H7 (cell line): ENCODE results near the gene ZNF17. TPM values are rescaled to one million over a fixed set of nuclear protein-coding genes. Genes with fewer than 3 reads are reported as not detected.
A peak's percentile ranks its signal among the peaks of the same experiment; 100 is the strongest.

Experiments used
- DNase-seq: peaks from one replicate; pipeline ENCODE4 v3.0.0; 2012
- H3K27me3 ChIP-seq: 2 replicates; pipeline ENCODE4 v1.6.0; 2011; ENCODE audit warnings: mild to moderate bottlenecking, low read length; ENCODE audit not compliant: control insufficient read depth, insufficient read depth
- H3K36me3 ChIP-seq: replicated peaks from 2 replicates; pipeline ENCODE4 v1.5.1; 2011; ENCODE audit warnings: low read length; ENCODE audit not compliant: control insufficient read depth, insufficient read depth
- H3K4me3 ChIP-seq: 2 replicates; pipeline ENCODE4 v1.5.1; 2011; ENCODE audit warnings: low read depth, mild to moderate bottlenecking, control low read depth, low read length, moderate library complexity; ENCODE audit not compliant: insufficient read depth
- total RNA-seq: library from RNA; depleted of rRNA; stranded (reverse); fragments of >200 nt; shearing (Covaris generic); gene quantifications from 2 replicates; pipeline ENCODE4 v1.2.3, GENCODE V29; 2014; rRNA removed

Gene ZNF17
- total RNA-seq, 1 experiment from 2014 or later: 11.9 TPM

GRCh38 chr19:57452307-57452706 is 41.3 kb downstream of the ZNF17 start:
- DNase-seq: no peak
- H3K36me3 ChIP-seq: no peaks in the 10 kb centered on the region
- no peak overlapping the region for H3K4me3 ChIP-seq
- no peaks in the 10 kb centered on the region for H3K27me3 ChIP-seq

- Histone ChIP-seq H3K4me3 (no peak overlapping the region), H3K36me3 (no peaks in the 10 kb centered on the region), H3K27me3 (no peaks in the 10 kb centered on the region)
- peak; percentile 55 for DNase-seq
These were observed 54.9 kb downstream of the ZNF17 start for GRCh38 chr19:57465680-57466381.

GRCh38 chr19:57466489-57466888 is 55.5 kb downstream of the ZNF17 start:
- H3K36me3 ChIP-seq: no peaks in the 10 kb centered on the region
- no peak overlapping the region for H3K4me3 ChIP-seq
- no peak for DNase-seq
- no peaks in the 10 kb centered on the region for H3K27me3 ChIP-seq

Other genes with a start within 250 kb of the ZNF17 start
- not detected in 2 replicates for gene DUXA, start 243.7 kb upstream of the ZNF17 start, total RNA-seq
- 13.9 and 18.8 TPM in 2 replicates for gene ZNF264, start 219.7 kb upstream of the ZNF17 start, total RNA-seq
- gene AURKC, start 180.1 kb upstream of the ZNF17 start, total RNA-seq: 8.5 and 16.3 TPM in 2 replicates
- 13.1 and 15.1 TPM in 2 replicates for gene ZNF805, start 170.5 kb upstream of the ZNF17 start, total RNA-seq
- gene ZNF460, start 130.7 kb upstream of the ZNF17 start, total RNA-seq: 23.7 and 29.7 TPM in 2 replicates
- gene ZNF543, start 90.7 kb upstream of the ZNF17 start, total RNA-seq: 12.7 and 16.4 TPM in 2 replicates
- 10.6 and 12.5 TPM in 2 replicates for gene ZNF304, start 59.9 kb upstream of the ZNF17 start, total RNA-seq
- 10.1 and 10.4 TPM in 2 replicates for gene TRAPPC2B, start 47.6 kb upstream of the ZNF17 start, total RNA-seq
- gene ZNF547, start 47.6 kb upstream of the ZNF17 start, total RNA-seq: 1.7 and 1.8 TPM in 2 replicates
- 9.1 and 17.1 TPM in 2 replicates for gene ZNF548, start 21.3 kb upstream of the ZNF17 start, total RNA-seq
- gene ZNF749, start 24.2 kb downstream of the ZNF17 start, total RNA-seq: 15.1 and 18.1 TPM in 2 replicates
- gene VN1R1, start 46.0 kb downstream of the ZNF17 start, total RNA-seq: 0.15 TPM in 1 of 2 replicates, not detected in the other
- gene ZNF772, start 66.4 kb downstream of the ZNF17 start, total RNA-seq: 4.3 and 5.0 TPM in 2 replicates
- 10.6 and 12.5 TPM in 2 replicates for gene ZNF419, start 76.6 kb downstream of the ZNF17 start, total RNA-seq
- 7.2 and 9.3 TPM in 2 replicates for gene ZNF773, start 88.8 kb downstream of the ZNF17 start, total RNA-seq
- gene ZNF549, start 116.2 kb downstream of the ZNF17 start, total RNA-seq: 3.6 and 5.6 TPM in 2 replicates
- gene ZNF550, start 148.7 kb downstream of the ZNF17 start, total RNA-seq: 5.7 and 9.7 TPM in 2 replicates
- gene ZNF416, start 167.8 kb downstream of the ZNF17 start, total RNA-seq: 5.2 and 7.1 TPM in 2 replicates
- 15.9 and 25.7 TPM in 2 replicates for gene ZIK1, start 173.0 kb downstream of the ZNF17 start, total RNA-seq
- 7.2 and 11.5 TPM in 2 replicates for gene ZNF530, start 188.7 kb downstream of the ZNF17 start, total RNA-seq
- 31.6 and 34.4 TPM in 2 replicates for gene ZNF134, start 203.1 kb downstream of the ZNF17 start, total RNA-seq
- gene ZNF211, start 222.0 kb downstream of the ZNF17 start, total RNA-seq: 12.3 and 13.9 TPM in 2 replicates